RWPE2 (cell line): ENCODE measurements around the gene RANBP9.

Experiments
- ATAC-seq: fragments of 200-7000 bp; cut with Tn5 transposase; 3 replicates; pipeline ENCODE4 v1.9.1; 2021; ENCODE audit warnings: low read depth
- DNase-seq: peaks from one replicate; pipeline ENCODE4 v3.0.0-alpha.2; 2020; ENCODE audit warnings: low spot score
- H3K27ac ChIP-seq: fragments of 450-650 bp; 2 replicates; pipeline ENCODE4 v1.5.1; 2017; ENCODE audit warnings: mild to moderate bottlenecking; ENCODE audit not compliant: poor library complexity, severe bottlenecking
- H3K27me3 ChIP-seq: fragments of 250-450 bp; sonication (Bioruptor Pico); 2 replicates; pipeline ENCODE4 v1.5.1; 2021; ENCODE audit warnings: mild to moderate bottlenecking, moderate library complexity; ENCODE audit not compliant: insufficient read depth, poor library complexity, severe bottlenecking
- H3K36me3 ChIP-seq: fragments of 250-450 bp; sonication (Bioruptor Pico); 2 replicates; pipeline ENCODE4 v1.5.1; 2020; ENCODE audit warnings: low read depth, mild to moderate bottlenecking, moderate library complexity
- H3K4me1 ChIP-seq: fragments of 250-450 bp; sonication (Bioruptor Pico); 2 replicates; pipeline ENCODE4 v1.5.1; 2021; ENCODE audit warnings: mild to moderate bottlenecking, moderate library complexity; ENCODE audit not compliant: insufficient read depth, poor library complexity, severe bottlenecking
- H3K4me3 ChIP-seq: fragments of 250-450 bp; sonication (Bioruptor Pico); 2 replicates; pipeline ENCODE4 v1.5.1; 2021; ENCODE audit warnings: mild to moderate bottlenecking, moderate library complexity; ENCODE audit not compliant: severe bottlenecking
- H3K9me3 ChIP-seq: fragments of 250-450 bp; sonication (Bioruptor Pico); 2 replicates; pipeline ENCODE4 v1.5.1; 2021; ENCODE audit warnings: mild to moderate bottlenecking, moderate library complexity; ENCODE audit not compliant: severe bottlenecking
- TF ChIP-seq, protein P1 (sequence below): fragments of 450-650 bp; IDR thresholded peaks from one replicate; pipeline ENCODE4 v1.5.1; 2017; ENCODE audit warnings: mild to moderate bottlenecking, moderate library complexity; ENCODE audit not compliant: poor library complexity, severe bottlenecking

RANBP9 gene

DNA sequence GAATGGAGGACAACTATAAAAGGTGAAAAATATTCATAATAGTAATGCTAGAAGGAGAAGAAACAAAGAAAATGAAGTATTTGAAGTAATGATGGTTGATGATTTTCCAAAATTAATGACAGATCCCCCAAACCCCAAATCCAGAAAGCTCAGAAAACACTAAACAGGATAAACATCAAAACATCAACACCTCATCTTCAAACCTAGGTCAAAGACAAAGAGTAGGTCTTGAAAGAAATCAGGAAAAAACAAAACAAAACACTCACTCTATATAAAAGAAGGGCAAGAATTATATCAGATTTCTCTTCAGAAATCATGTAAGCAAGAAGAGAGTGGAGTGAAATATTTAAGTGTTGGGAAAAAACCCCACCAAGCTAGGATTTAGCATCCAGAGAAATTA lies 38.7 kb downstream of the RANBP9 start:
- TF ChIP-seq, protein P1, sequence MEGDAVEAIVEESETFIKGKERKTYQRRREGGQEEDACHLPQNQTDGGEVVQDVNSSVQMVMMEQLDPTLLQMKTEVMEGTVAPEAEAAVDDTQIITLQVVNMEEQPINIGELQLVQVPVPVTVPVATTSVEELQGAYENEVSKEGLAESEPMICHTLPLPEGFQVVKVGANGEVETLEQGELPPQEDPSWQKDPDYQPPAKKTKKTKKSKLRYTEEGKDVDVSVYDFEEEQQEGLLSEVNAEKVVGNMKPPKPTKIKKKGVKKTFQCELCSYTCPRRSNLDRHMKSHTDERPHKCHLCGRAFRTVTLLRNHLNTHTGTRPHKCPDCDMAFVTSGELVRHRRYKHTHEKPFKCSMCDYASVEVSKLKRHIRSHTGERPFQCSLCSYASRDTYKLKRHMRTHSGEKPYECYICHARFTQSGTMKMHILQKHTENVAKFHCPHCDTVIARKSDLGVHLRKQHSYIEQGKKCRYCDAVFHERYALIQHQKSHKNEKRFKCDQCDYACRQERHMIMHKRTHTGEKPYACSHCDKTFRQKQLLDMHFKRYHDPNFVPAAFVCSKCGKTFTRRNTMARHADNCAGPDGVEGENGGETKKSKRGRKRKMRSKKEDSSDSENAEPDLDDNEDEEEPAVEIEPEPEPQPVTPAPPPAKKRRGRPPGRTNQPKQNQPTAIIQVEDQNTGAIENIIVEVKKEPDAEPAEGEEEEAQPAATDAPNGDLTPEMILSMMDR, result no peak
- Histone ChIP-seq H3K4me3 (no peak overlapping the region), H3K4me1 (peaks cover 7% of the 10 kb centered on the region), H3K9me3 (peaks cover 10% of the 10 kb centered on the region), H3K27ac (no peak overlapping the region), H3K27me3 (no peaks in the 10 kb centered on the region), H3K36me3 (0 out of 2 replicates have a peak, but pooled peaks cover 3% of the 10 kb centered on the region)
- DNase-seq (no peak), ATAC-seq (no peak)

DNA sequence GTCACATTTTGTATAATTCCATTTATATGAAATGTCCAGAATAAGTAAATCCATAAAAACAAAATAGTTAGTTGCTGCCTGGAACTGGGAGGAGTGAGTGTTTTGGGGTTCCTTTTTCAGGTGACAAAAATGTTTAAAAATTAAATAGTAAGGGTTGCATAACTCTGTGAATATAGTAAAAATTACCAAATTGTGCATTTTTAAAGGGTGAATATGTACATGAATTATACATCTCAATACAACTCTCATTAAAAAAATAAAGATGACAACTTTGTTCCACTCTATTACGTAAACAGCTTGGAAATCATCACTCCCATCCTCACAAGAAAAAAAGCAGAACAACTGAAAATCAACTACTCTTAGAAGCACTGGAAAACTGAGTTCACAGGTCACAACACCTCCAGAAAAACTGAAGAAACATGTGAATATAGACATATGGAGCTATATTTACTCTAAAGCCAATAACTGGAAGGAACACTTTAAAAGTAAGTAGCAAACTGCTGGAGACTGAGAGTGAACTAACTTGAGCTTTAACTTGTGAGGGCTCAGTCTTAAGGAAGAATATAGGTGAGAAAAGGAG lies 40.0 kb downstream of the RANBP9 start:
- H3K27me3 ChIP-seq, result no peaks in the 10 kb centered on the region
- H3K27ac ChIP-seq, result no peak overlapping the region
- TF ChIP-seq, protein P1, result no peak
- H3K9me3 ChIP-seq, result peaks cover 4% of the 10 kb centered on the region
- 0 out of 2 replicates have a peak, but pooled peaks cover 3% of the 10 kb centered on the region for H3K36me3 ChIP-seq
- H3K4me3 ChIP-seq, result no peak overlapping the region
- H3K4me1 ChIP-seq, result peaks cover 19% of the 10 kb centered on the region
- ATAC-seq (no peak), DNase-seq (no peak)

DNA sequence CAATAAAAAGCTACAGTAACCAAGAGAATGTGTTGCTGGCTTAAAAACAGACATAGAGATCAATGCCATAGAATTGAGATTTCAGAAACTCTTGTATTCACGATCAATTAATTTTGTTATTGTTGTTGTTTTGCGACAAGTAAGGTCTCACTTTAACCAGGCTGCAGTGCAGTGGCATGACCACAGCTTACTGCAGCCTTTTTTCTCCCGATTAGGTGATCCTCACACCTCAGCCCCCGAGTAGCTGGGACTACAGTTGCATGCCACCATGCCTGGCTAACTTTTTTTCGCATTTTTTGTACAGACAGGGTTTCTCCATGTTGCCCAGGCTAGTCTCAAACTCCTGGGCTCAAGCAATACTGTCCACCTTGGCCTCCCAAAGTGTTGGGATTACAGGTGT lies 42.2 kb downstream of the RANBP9 start:
- no peak for DNase-seq
- Histone ChIP-seq H3K4me1 (peaks cover 24% of the 10 kb centered on the region), H3K4me3 (no peak overlapping the region), H3K27ac (no peak overlapping the region), H3K9me3 (no peaks in the 10 kb centered on the region), H3K27me3 (no peaks in the 10 kb centered on the region), H3K36me3 (no peaks in the 10 kb centered on the region)
- TF ChIP-seq, protein P1, result no peak
- ATAC-seq, result no peak

DNA sequence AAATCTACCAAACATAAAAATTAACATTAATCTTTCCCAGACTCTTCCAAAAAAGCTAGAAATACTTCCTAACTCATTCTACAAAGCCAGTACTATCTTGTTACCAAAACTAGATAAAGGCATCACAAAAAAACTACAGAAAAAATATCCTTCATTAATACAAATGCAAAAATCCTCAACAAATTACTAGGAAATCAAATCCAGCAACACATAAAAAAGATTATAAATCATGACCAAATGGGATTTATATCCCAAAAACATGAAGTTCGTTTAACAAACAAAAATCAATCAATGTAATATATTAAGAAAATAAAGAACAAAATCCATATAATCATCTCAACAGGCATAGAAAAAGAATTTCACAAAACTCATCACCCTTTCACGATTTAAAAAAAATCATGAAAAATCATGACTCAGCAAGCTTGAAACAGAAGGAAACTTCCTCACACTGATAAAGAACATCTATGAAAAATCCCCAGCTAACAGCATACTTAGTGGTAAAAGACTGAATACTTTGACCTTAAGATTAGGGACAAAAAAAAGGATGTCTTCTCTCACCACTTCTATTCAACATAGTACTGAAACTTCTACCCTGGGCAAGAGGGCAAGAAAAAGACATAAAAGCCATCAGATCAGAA lies 43.2 kb downstream of the RANBP9 start:
- no peak overlapping the region for H3K4me3 ChIP-seq
- TF ChIP-seq, protein P1, result no peak
- H3K27me3 ChIP-seq, result no peaks in the 10 kb centered on the region
- no peak for ATAC-seq
- H3K4me1 ChIP-seq, result peaks cover 24% of the 10 kb centered on the region
- no peak overlapping the region for H3K27ac ChIP-seq
- H3K9me3 ChIP-seq, result no peaks in the 10 kb centered on the region
- no peaks in the 10 kb centered on the region for H3K36me3 ChIP-seq
- DNase-seq, result no peak

DNA sequence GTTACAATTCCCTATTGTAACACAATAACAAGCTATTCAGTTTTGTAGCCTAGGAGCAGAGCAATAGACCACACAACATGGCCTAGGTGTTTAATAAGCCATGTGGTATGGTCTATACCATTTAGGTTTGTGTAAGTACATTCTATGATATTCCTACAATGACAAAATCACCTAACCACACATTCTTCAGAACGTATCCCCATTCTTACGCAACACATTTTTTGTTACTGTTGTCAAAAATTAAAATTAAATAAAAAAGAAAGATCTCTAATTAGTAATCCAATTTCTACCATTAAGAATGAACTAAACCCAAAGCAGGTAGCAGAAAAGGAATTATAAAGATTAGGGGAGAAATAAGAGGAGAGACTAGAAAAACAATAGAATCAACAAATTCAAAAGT lies 44.0 kb downstream of the RANBP9 start:
- Histone ChIP-seq H3K36me3 (no peaks in the 10 kb centered on the region), H3K9me3 (no peaks in the 10 kb centered on the region), H3K4me3 (no peak overlapping the region), H3K4me1 (peaks cover 24% of the 10 kb centered on the region), H3K27ac (no peak overlapping the region), H3K27me3 (no peaks in the 10 kb centered on the region)
- DNase-seq, result no peak
- TF ChIP-seq, protein P1, result no peak
- ATAC-seq, result no peak
